NB4 (cell line): ENCODE data around the gene FBXL12.

Source experiments
- CTCF ChIP-seq: IDR thresholded peaks from one replicate; pipeline ENCODE4 v1.5.1; 2012; ENCODE audit warnings: low read depth, low read length
- MYC ChIP-seq: IDR thresholded peaks from 2 replicates; pipeline ENCODE4 v1.6.1; 2011; ENCODE audit warnings: low read depth, low read length
- POLR2A ChIP-seq: IDR thresholded peaks from 2 replicates; pipeline ENCODE4 v1.6.1; 2011; ENCODE audit warnings: mild to moderate bottlenecking; ENCODE audit not compliant: insufficient read length; ENCODE audit errors: extremely low read depth

GRCh38 chr19:9818734-9819595 lies at the start of gene FBXL12:
- TF ChIP-seq CTCF (no peak), POLR2A (peak; percentile 99), MYC (peak; percentile 66)
